Tibial artery (tissue), 4 donors: ENCODE measurements around the gene MTFMT.

Experiments used
- DNase-seq, 2 donors: peaks; one replicate each; pipeline ENCODE4 v3.0.0-alpha.2; 2019
- H3K27ac ChIP-seq, 2 donors: fragments of 200-600 bp; sonication (generic) in 1 of 2; 1 replicate in 1 of 2; 2 replicates in 1 of 2; pipeline ENCODE4 v1.5.1; 2018 to 2019; ENCODE audit warnings: mild to moderate bottlenecking in 1 of 2
- H3K27me3 ChIP-seq, 2 donors: fragments of 200-600 bp; sonication (generic) in 1 of 2; one replicate each; pipeline versions ENCODE4 v1.5.1 to v1.6.0; 2016 to 2019
- H3K36me3 ChIP-seq, 3 donors: fragments of 200-600 bp; sonication (generic) in 2 of 3; one replicate each; pipeline ENCODE4 v1.5.1; 2016 to 2019; ENCODE audit warnings: mild to moderate bottlenecking in 2 of 3
- H3K4me1 ChIP-seq, 4 donors: fragments of 200-600 bp; sonication (generic) in 2 of 4; 1 replicate in 3 of 4; 2 replicates in 1 of 4; pipeline ENCODE4 v1.5.1; 2016 to 2019
- H3K4me3 ChIP-seq, 2 donors: fragments of 200-600 bp; sonication (generic) in 1 of 2; 1 replicate in 1 of 2; 2 replicates in 1 of 2; pipeline ENCODE4 v1.5.1; 2018 to 2019; ENCODE audit warnings: mild to moderate bottlenecking in 2 of 2
- H3K9me3 ChIP-seq, 3 donors: fragments of 200-600 bp; sonication (generic) in 1 of 3; one replicate each; pipeline ENCODE4 v1.5.1; 2016 to 2019
- CTCF ChIP-seq, 2 experiments: fragments of 200-600 bp in 1 of 2; fragments of 450-650 bp in 1 of 2; IDR thresholded peaks; one replicate each; pipeline ENCODE4 v1.5.1; 2017 to 2019; ENCODE audit warnings: antibody characterized with exemption in 2 of 2, mild to moderate bottlenecking in 1 of 2, moderate library complexity in 1 of 2
- intact Hi-C: fragments of 100-400 bp; cut with DNase I; formaldehyde crosslinking; loops from one replicate; pipeline ENCODE4 v1.15.0; 2023; ENCODE audit warnings: low total_unique reads

Gene MTFMT

GRCh38 chr15:65038836-65039235 lies 9.4 kb upstream of the MTFMT start:
- Histone ChIP-seq H3K27ac (no peak overlapping the region), H3K9me3 (no peaks in the 10 kb centered on the region), H3K4me3 (no peak overlapping the region), H3K27me3 (no peaks in the 10 kb centered on the region), H3K36me3 (no peaks in the 10 kb centered on the region), H3K4me1 (peaks cover 0 to 1% (median under 1%) of the 10 kb centered on the region in 4 donors)
- TF ChIP-seq CTCF (IDR thresholded peaks at IDR 0.05): no peak
- intact Hi-C loops: loop anchor here (10.0 kb wide), 1 partner anchor 266 kb away; the partner anchor contains the start of gene RNU5B-1
- DNase-seq: no peak

- no peak for TF ChIP-seq CTCF (IDR thresholded peaks at IDR 0.05)
- Histone ChIP-seq H3K4me3 (no peak overlapping the region), H3K9me3 (no peaks in the 10 kb centered on the region), H3K36me3 (no peaks in the 10 kb centered on the region), H3K4me1 (peaks cover 0 to 5% (median 2%) of the 10 kb centered on the region in 4 donors), H3K27ac (no peak overlapping the region), H3K27me3 (no peaks in the 10 kb centered on the region)
- DNase-seq: no peak
- intact Hi-C loops: loop anchor here (10.0 kb wide), 1 partner anchor 266 kb away; the partner anchor contains the start of gene RNU5B-1
Measured at GRCh38 chr15:65038428-65038827, 9.0 kb upstream of the MTFMT start.

- H3K36me3 ChIP-seq: no peaks in the 10 kb centered on the region
- no peak overlapping the region for H3K4me3 ChIP-seq
- H3K4me1 ChIP-seq: peaks cover 0 to 11% (median 4%) of the 10 kb centered on the region in 4 donors
- H3K9me3 ChIP-seq: no peaks in the 10 kb centered on the region
- no peak overlapping the region for H3K27ac ChIP-seq
- DNase-seq: no peak
- no peak for TF ChIP-seq CTCF (IDR thresholded peaks at IDR 0.05)
- no peaks in the 10 kb centered on the region for H3K27me3 ChIP-seq
- intact Hi-C loops: loop anchor here (10.0 kb wide), 1 partner anchor 267 kb away; the partner anchor contains the start of gene RNU5B-1
Measured at GRCh38 chr15:65037309-65037708, 7.9 kb upstream of the MTFMT start.

- no peaks in the 10 kb centered on the region for H3K27me3 ChIP-seq
- no peak for TF ChIP-seq CTCF (IDR thresholded peaks at IDR 0.05)
- intact Hi-C loops: loop anchor here (10.0 kb wide), 1 partner anchor 270 kb away; the partner anchor contains the start of gene RNU5B-1
- peaks cover 0 to 12% (median 5%) of the 10 kb centered on the region in 4 donors for H3K4me1 ChIP-seq
- no peak for DNase-seq
- H3K9me3 ChIP-seq: no peaks in the 10 kb centered on the region
- no peaks in the 10 kb centered on the region for H3K36me3 ChIP-seq
- no peak overlapping the region for H3K4me3 ChIP-seq
- no peak overlapping the region for H3K27ac ChIP-seq
Measured at GRCh38 chr15:65034719-65035118, 5.3 kb upstream of the MTFMT start.

GRCh38 chr15:65033659-65034269 lies 4.3 kb upstream of the MTFMT start:
- Histone ChIP-seq H3K36me3 (no peaks in the 10 kb centered on the region), H3K4me1 (peaks cover 0 to 14% (median 7%) of the 10 kb centered on the region in 4 donors), H3K27ac (no peak overlapping the region), H3K27me3 (no peaks in the 10 kb centered on the region), H3K9me3 (no peaks in the 10 kb centered on the region), H3K4me3 (no peak overlapping the region)
- DNase-seq: no peak
- TF ChIP-seq CTCF (IDR thresholded peaks at IDR 0.05): peak; percentile 37 to 60
- intact Hi-C loops: loop anchor here (2.0 to 10.0 kb wide), 2 partner anchors 69 to 271 kb away; partner anchors contain the start of gene RNU5B-1
